MM.1S (cell line): ENCODE data around the gene CTSA.

ENCODE experiments used
- EZH2 ChIP-seq: fragments of 300-600 bp; sonication (generic); optimal IDR thresholded peaks from 2 replicates; pipeline ENCODE3; 2017; ENCODE audit warnings: low read depth, mild to moderate bottlenecking, antibody characterized with exemption, low read length, mixed read lengths
- EZH2phosphoT487 ChIP-seq: fragments of 300-600 bp; sonication (generic); IDR thresholded peaks from 2 replicates; pipeline ENCODE4 v1.6.1; 2018; ENCODE audit warnings: antibody characterized with exemption, low read length
- TF ChIP-seq, protein P1 (sequence below): fragments of 300-600 bp; sonication (generic); IDR thresholded peaks from 2 replicates; pipeline ENCODE4 v1.5.1; 2016; ENCODE audit warnings: antibody characterized with exemption, low read length, mixed read lengths

GRCh38 chr20:45897289-45897688, 6.2 kb downstream of the CTSA start:
- TF ChIP-seq, protein P1, sequence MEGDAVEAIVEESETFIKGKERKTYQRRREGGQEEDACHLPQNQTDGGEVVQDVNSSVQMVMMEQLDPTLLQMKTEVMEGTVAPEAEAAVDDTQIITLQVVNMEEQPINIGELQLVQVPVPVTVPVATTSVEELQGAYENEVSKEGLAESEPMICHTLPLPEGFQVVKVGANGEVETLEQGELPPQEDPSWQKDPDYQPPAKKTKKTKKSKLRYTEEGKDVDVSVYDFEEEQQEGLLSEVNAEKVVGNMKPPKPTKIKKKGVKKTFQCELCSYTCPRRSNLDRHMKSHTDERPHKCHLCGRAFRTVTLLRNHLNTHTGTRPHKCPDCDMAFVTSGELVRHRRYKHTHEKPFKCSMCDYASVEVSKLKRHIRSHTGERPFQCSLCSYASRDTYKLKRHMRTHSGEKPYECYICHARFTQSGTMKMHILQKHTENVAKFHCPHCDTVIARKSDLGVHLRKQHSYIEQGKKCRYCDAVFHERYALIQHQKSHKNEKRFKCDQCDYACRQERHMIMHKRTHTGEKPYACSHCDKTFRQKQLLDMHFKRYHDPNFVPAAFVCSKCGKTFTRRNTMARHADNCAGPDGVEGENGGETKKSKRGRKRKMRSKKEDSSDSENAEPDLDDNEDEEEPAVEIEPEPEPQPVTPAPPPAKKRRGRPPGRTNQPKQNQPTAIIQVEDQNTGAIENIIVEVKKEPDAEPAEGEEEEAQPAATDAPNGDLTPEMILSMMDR: no peak
- TF ChIP-seq EZH2phosphoT487: no peak
- TF ChIP-seq EZH2: no peak
